Vagina (tissue), 2 donors: Measurements from ENCODE around the gene FOXK1. TPM values are rescaled to one million over a fixed set of nuclear protein-coding genes. Genes with fewer than 3 reads are reported as not detected.
A peak's percentile ranks its signal among the peaks of the same experiment; 100 is the strongest.

Source experiments
- DNase-seq, 2 donors: peaks; one replicate each; pipeline ENCODE4 v3.0.0-alpha.2; 2017; ENCODE audit errors: extremely low spot score in 2 of 2
- H3K27ac ChIP-seq: fragments of 200-600 bp; sonication (generic); one replicate; pipeline ENCODE4 v1.5.1; 2019
- H3K27me3 ChIP-seq: fragments of 200-600 bp; sonication (generic); one replicate; pipeline ENCODE4 v1.5.1; 2019
- H3K36me3 ChIP-seq, 2 donors: fragments of 200-600 bp; sonication (generic); one replicate each; pipeline ENCODE4 v1.5.1; 2017 to 2019
- H3K4me1 ChIP-seq: fragments of 200-600 bp; sonication (generic); one replicate; pipeline ENCODE4 v1.5.1; 2019
- H3K4me3 ChIP-seq, 2 donors: fragments of 200-600 bp; sonication (generic); 1 replicate in 1 of 2; 2 replicates in 1 of 2; pipeline ENCODE4 v1.5.1; 2016 to 2019
- H3K9me3 ChIP-seq: fragments of 200-600 bp; sonication (generic); one replicate; pipeline ENCODE4 v1.5.1; 2019
- POLR2A ChIP-seq, 2 donors: fragments of 450-650 bp; IDR thresholded peaks; one replicate each; pipeline ENCODE4 v1.6.1; 2017; ENCODE audit warnings: antibody characterized with exemption in 2 of 2, mild to moderate bottlenecking in 2 of 2, moderate library complexity in 2 of 2
- POLR2AphosphoS5 ChIP-seq, 2 donors: sonication (generic); formaldehyde crosslinking; IDR thresholded peaks; one replicate each; pipeline ENCODE4 v1.9.0; 2017; ENCODE audit warnings: antibody characterized with exemption in 2 of 2, mild to moderate bottlenecking in 2 of 2, low read depth in 1 of 2; ENCODE audit not compliant: insufficient read depth in 1 of 2
- intact Hi-C: fragments of 100-400 bp; cut with DNase I; formaldehyde crosslinking; loops from one replicate; pipeline ENCODE4 v1.15.1; 2023
- total RNA-seq: library from RNA; depleted of rRNA; stranded (reverse); fragments of >200 nt; gene quantifications from one replicate; pipeline ENCODE4 v1.2.3, GENCODE V29; 2016
- TF ChIP-seq, protein P1 (sequence below), 3 experiments: fragments of 450-650 bp in 2 of 3; fragments of 200-600 bp in 1 of 3; sonication (generic) in 1 of 3; IDR thresholded peaks; one replicate each; pipeline ENCODE4 v1.5.1; 2017 to 2019; ENCODE audit warnings: antibody characterized with exemption in 3 of 3, mild to moderate bottlenecking in 2 of 3, moderate library complexity in 2 of 3

Gene FOXK1
- total RNA-seq, 1 donor from 2014 or later = 28.5 TPM

- H3K36me3 ChIP-seq = no peaks in the 10 kb centered on the region
- no peaks in the 10 kb centered on the region for H3K27me3 ChIP-seq
- peaks cover 66% of the 10 kb centered on the region for H3K4me1 ChIP-seq
- DNase-seq = no peak
- intact Hi-C loops = no loop called here
- peak overlapping the region; percentile 42 for H3K27ac ChIP-seq
- TF ChIP-seq POLR2A (IDR thresholded peaks at IDR 0.05) = no peak
- TF ChIP-seq, protein P1, sequence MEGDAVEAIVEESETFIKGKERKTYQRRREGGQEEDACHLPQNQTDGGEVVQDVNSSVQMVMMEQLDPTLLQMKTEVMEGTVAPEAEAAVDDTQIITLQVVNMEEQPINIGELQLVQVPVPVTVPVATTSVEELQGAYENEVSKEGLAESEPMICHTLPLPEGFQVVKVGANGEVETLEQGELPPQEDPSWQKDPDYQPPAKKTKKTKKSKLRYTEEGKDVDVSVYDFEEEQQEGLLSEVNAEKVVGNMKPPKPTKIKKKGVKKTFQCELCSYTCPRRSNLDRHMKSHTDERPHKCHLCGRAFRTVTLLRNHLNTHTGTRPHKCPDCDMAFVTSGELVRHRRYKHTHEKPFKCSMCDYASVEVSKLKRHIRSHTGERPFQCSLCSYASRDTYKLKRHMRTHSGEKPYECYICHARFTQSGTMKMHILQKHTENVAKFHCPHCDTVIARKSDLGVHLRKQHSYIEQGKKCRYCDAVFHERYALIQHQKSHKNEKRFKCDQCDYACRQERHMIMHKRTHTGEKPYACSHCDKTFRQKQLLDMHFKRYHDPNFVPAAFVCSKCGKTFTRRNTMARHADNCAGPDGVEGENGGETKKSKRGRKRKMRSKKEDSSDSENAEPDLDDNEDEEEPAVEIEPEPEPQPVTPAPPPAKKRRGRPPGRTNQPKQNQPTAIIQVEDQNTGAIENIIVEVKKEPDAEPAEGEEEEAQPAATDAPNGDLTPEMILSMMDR (IDR thresholded peaks at IDR 0.05) = no peak
- no peak for TF ChIP-seq POLR2AphosphoS5 (IDR thresholded peaks at IDR 0.05; ENCODE audit: insufficient read depth in 1 of 2, low read depth in 1 of 2)
- H3K9me3 ChIP-seq = no peaks in the 10 kb centered on the region
- no peak overlapping the region for H3K4me3 ChIP-seq
Observed at GRCh38 chr7:4711093-4711492, 29.0 kb downstream of the FOXK1 start.

DNA sequence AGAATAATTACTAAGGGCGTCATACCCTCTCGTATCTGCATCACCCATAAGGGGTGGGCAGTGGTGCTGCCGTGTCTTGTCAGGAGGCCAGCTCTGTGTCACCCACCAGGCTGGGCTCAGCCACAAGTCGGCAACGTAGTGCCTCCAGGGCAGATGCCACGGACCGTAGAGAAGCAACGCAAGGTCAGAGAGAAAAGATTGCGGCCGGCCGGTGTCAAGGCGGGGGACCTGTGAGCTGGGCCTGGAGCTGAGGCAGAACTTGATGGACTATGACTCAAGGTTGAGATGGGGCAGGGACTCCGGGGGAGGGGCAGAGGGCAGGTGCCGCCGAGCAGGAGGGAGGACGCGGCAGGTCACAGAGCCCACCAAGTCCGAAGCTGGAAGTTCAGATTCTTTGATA lies 29.5 kb downstream of the FOXK1 start:
- Histone ChIP-seq H3K27me3 (no peaks in the 10 kb centered on the region), H3K36me3 (no peaks in the 10 kb centered on the region), H3K27ac (peak overlapping the region; percentile 42), H3K4me3 (no peak overlapping the region), H3K4me1 (peaks cover 66% of the 10 kb centered on the region), H3K9me3 (no peaks in the 10 kb centered on the region)
- TF ChIP-seq POLR2AphosphoS5 (IDR thresholded peaks at IDR 0.05; ENCODE audit: insufficient read depth in 1 of 2, low read depth in 1 of 2) = no peak
- TF ChIP-seq POLR2A (IDR thresholded peaks at IDR 0.05) = no peak
- TF ChIP-seq, protein P1 (IDR thresholded peaks at IDR 0.05) = no peak
- intact Hi-C loops = no loop called here
- no peak for DNase-seq

DNA sequence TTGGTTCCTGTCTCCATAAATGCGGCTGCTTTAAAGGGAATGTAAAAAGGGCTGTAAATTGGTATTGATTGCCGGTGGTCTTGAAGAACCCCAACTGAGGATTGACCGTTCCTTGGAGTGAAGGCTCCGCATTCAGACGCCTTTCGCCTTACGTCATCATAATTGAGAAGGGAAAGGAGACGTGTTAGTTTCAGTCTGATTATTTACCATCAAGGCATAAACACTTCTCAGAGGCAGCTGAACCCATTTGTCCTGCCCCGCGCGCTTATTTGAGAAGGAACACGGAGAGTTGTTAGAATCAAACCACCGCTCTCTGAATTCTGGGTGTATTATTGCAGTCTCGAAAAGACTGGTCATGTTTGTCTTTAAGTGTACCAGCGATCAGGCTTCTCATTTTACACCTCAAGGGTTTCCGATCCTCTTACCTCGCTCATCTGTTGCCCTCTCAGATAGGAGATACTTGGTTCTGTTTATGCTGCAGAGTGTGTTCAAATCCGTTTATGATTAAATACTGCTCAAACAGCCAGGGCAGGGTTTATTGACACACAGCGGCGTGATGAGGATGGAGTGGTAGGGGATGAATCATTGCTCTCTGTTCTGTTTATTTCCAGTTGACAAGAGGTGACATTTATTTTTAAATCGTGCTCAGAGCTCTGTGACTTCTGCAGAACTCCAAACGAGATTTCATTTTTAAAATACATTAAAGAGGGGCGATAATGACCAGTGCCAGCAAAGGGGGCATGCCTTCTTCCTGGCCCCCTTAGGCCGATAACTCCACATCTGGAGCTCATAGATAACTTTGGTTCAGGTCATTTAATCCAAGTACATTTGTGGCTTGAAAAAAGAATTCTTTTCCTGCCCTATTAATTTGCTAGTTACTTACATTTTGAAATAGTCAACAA lies 30.4 kb downstream of the FOXK1 start:
- Histone ChIP-seq H3K4me3 (no peak overlapping the region), H3K27ac (peak overlapping the region; percentile 42), H3K27me3 (no peaks in the 10 kb centered on the region), H3K36me3 (no peaks in the 10 kb centered on the region), H3K9me3 (no peaks in the 10 kb centered on the region), H3K4me1 (peaks cover 57% of the 10 kb centered on the region)
- TF ChIP-seq POLR2A (IDR thresholded peaks at IDR 0.05) = no peak
- TF ChIP-seq, protein P1 (IDR thresholded peaks at IDR 0.05) = no peak
- TF ChIP-seq POLR2AphosphoS5 (IDR thresholded peaks at IDR 0.05; ENCODE audit: insufficient read depth in 1 of 2, low read depth in 1 of 2) = no peak
- intact Hi-C loops = no loop called here
- no peak for DNase-seq

- DNase-seq = no peak
- H3K36me3 ChIP-seq = no peaks in the 10 kb centered on the region
- H3K9me3 ChIP-seq = no peaks in the 10 kb centered on the region
- peaks cover 50% of the 10 kb centered on the region for H3K4me1 ChIP-seq
- intact Hi-C loops = no loop called here
- H3K27me3 ChIP-seq = no peaks in the 10 kb centered on the region
- TF ChIP-seq POLR2AphosphoS5 (IDR thresholded peaks at IDR 0.05; ENCODE audit: insufficient read depth in 1 of 2, low read depth in 1 of 2) = peak in 1 of 2 donors; percentile 69
- TF ChIP-seq, protein P1 (IDR thresholded peaks at IDR 0.05) = no peak
- H3K27ac ChIP-seq = peak overlapping the region; percentile 42
- H3K4me3 ChIP-seq = no peak overlapping the region
Observed at GRCh38 chr7:4713183-4713784, 31.2 kb downstream of the FOXK1 start.
